Activated T-cell treated with anti-CD3 and anti-CD28 coated beads for 48 hours (primary cell): ENCODE measurements around the gene ABHD4.
"Not testable (repeated sequence)": the region's sequence is repeated elsewhere in the genome, so short reads cannot be mapped to it uniquely, and the experiment has no call there.

ENCODE experiments used
- DNase-seq: peaks from one replicate; pipeline ENCODE4 v3.0.0-alpha.2; 2020; ENCODE audit warnings: low read depth

ABHD4 gene

GRCh38 chr14:22598099-22598895 is at the start of gene ABHD4:
Gene ABHD4, plus strand, starts transcription at chr14:22598300. Its CDS starts 7 bp downstream, at chr14:22598307.
- peak; percentile 48 for DNase-seq

DNA sequence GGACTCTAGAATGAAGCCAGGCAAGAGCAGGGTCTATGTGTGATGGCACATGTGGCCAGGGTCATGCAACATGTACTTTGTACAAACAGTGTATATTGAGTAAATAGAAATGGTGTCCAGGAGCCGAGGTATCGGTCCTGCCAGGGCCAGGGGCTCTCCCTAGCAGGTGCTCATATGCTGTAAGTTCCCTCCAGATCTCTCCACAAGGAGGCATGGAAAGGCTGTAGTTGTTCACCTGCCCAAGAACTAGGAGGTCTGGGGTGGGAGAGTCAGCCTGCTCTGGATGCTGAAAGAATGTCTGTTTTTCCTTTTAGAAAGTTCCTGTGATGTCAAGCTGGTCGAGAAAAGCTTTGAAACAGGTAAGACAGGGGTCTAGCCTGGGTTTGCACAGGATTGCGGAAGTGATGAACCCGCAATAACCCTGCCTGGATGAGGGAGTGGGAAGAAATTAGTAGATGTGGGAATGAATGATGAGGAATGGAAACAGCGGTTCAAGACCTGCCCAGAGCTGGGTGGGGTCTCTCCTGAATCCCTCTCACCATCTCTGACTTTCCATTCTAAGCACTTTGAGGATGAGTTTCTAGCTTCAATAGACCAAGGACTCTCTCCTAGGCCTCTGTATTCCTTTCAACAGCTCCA is 48.7 kb upstream of the ABHD4 start:
- DNase-seq, result no peak

GRCh38 chr14:22549981-22550673 is 48.0 kb upstream of the ABHD4 start:
- peak; percentile 62 for DNase-seq

- DNase-seq, result no peak
Observed at GRCh38 chr14:22551605-22551997, 46.5 kb upstream of the ABHD4 start.

DNA sequence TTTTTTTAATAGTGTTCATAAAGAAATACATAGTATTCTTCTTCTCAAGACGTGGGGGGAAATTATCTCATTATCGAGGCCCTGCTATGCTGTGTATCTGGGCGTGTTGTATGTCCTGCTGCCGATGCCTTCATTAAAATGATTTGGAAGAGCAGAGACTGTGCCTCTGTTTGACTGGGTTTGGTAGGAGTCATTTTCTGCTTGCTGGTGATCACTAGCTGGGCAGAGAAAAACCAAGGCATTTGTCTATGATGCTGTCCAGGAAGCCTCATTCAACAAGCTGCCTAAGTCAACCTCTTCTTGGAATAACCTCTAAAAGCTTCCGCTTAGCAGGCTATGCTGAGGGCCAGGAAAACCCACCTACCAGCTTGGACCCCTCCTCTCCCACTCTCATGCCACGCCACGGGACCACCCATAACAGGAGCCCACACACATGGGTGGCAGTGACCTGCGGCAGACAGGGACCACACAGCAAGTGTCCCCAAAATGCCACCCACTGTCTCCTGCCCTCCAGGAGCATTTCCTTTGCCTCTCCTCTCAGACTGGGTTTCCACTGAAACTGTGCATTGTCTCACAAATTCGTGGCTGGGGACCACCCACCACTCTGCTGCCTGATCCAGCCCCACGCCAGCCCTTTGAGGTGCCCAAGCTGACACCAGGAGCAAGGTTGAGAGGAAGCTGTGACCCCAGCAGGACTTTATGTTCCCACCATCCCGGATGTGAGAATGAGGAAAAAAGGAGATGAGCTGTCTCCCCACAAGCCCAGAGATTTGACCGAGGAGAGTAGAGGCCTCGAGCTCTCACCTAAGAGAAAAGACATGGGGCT is 45.9 kb upstream of the ABHD4 start:
- DNase-seq, result no peak

DNA sequence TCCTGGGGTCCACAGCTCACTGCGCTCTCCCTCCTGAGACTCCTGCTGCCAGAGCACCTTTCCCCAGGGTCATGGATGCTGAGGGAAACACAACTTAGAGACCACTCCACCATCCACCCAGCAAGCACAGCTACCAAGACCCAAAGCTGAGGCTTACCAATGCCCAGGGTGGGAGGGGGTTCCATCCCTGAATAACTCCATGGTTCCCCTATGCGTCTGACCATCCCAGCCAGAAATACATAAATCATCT is 45.3 kb upstream of the ABHD4 start:
- DNase-seq, result no peak

DNA sequence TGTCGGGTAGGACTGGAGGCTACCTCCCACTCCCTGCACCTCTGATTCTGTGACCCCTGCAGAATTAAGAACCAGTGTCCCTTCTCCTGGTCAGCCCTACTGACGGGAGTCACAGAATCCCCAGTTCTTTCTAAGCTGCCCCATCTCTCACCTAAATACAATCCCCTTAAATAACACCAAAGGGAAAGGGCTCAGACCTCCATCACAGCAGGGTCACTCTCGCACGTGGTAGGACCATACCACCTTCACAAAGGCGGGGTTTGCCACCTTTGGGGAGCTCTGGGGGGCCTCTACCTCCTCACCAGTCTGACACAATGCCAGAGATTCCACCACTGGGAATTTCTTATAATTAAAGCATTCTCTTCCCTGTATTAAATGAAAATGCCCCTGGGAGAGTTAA is 44.7 kb upstream of the ABHD4 start:
- no peak for DNase-seq

DNA sequence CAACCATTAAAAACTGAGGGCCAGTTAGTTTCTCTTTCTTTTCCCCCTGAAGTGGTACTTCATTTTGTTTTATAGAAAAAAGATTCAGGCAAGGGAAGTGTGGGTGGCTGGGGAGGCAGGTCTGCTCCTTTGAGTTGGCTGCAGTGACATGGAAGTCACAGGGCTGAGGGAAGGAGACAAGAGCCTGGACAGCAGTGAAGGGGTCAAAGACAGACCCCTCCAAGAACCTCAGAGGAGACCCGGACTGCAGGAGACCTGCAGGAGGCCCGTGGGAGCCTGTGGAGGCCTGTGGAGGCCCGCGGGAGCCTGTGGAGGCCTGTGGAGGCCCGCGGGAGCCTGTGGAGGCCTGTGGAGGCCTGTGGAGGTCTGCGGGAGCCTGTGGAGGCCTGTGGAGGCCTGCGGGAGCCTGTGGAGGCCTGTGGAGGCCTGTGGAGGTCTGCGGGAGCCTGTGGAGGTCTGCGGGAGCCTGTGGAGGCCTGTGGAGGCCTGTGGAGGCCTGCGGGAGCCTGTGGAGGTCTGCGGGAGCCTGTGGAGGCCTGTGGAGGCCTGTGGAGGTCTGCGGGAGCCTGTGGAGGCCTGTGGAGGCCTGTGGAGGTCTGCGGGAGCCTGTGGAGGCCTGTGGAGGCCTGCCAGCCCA is 44.1 kb upstream of the ABHD4 start:
- DNase-seq, result not testable (repeated sequence)

- DNase-seq, result no peak
Observed at GRCh38 chr14:22554498-22555383, 43.4 kb upstream of the ABHD4 start.

DNA sequence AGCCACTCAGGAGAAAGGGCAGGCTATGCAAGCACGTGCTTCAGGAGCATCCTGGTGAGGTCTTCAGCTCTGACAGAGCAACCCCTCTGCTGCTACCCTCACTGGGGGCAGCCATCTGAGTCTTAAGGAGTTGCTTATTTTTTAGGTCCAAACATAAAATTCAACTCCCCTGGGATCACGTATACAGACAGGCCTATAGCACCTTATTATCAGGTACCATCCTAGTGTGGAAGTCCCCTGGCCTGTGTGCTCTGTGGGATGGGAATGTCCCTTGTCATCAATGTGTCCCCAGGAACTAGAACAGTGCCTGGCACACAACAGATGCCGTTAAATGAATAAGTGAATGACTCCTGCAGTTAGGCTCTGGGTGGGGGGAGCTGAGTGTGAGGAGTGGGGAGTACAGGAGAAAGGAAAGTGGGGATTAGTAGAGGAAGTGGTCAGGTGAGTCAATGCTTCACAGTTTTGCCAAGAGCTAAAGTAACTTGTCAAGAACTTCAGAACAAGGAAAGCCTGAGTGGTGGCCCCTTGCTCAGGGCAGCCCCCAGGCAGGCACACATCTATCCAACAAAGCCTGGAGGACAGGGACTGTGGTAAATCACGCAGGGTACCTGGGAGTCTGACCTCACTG is 42.6 kb upstream of the ABHD4 start:
- peak; percentile 66 for DNase-seq

- peak; percentile 90 for DNase-seq
Observed at GRCh38 chr14:22556021-22556989, 41.8 kb upstream of the ABHD4 start.

- DNase-seq, result peak; percentile 90
Observed at GRCh38 chr14:22556990-22557623, 41.0 kb upstream of the ABHD4 start.

- no peak for DNase-seq
Observed at GRCh38 chr14:22557846-22558220, 40.3 kb upstream of the ABHD4 start.

- peak; percentile 72 for DNase-seq
Observed at GRCh38 chr14:22558221-22558913, 39.7 kb upstream of the ABHD4 start.

GRCh38 chr14:22559041-22559440 is 39.1 kb upstream of the ABHD4 start:
- DNase-seq, result no peak

GRCh38 chr14:22560662-22561365 is 37.3 kb upstream of the ABHD4 start:
- DNase-seq, result no peak

DNA sequence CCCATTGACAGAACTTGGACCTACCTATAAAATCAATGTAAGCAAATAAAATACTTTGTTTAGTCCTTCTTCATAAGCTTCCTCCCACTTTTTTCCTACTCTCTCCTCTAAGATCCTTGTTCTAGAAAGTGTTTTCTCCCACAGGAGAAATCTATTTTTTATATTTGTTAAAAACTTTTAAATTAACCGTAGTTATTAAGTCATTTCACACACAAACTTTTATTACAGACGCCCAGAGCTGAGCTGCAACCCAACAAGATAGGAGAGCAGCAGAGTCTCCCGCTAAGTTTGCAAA is 36.8 kb upstream of the ABHD4 start:
- DNase-seq, result no peak
